AG04450 (cell line): ENCODE data around the gene CALD1. TPM values are rescaled to one million over a fixed set of nuclear protein-coding genes. Genes with fewer than 3 reads are reported as not detected.

Source experiments
- CTCF ChIA-PET: fragments of 300-600, 350-600 bp; formaldehyde crosslinking; extraction: SDS; loops from one replicate; lab custom pipeline; 2022; ENCODE audit warnings: antibody characterized with exemption, inconsistent platforms; lab: Charles Lee
- POLR2A ChIA-PET: fragments of 350-600 bp; formaldehyde crosslinking; extraction: SDS; loops from one replicate; lab custom pipeline; 2021; ENCODE audit warnings: antibody characterized with exemption, inconsistent platforms; lab: Yijun Ruan, JAX
- DNase-seq: peaks from one replicate; pipeline ENCODE4 v3.0.0-alpha.2; 2011; ENCODE audit warnings: low read depth, low spot score
- H3K27ac ChIP-seq: one replicate; pipeline ENCODE4 v1.5.1; 2012; ENCODE audit warnings: low read depth, low read length, control low read depth
- H3K27me3 ChIP-seq: one replicate; pipeline ENCODE4 v1.6.0; 2012; ENCODE audit warnings: low read length; ENCODE audit not compliant: control insufficient read depth, insufficient read depth
- H3K4me3 ChIP-seq: 2 replicates; pipeline ENCODE4 v1.5.1; 2011; ENCODE audit warnings: mild to moderate bottlenecking, low read depth, low read length, control low read depth
- H3K9me3 ChIP-seq: 2 replicates; pipeline ENCODE4 v1.5.1; 2012; ENCODE audit warnings: low read length; ENCODE audit not compliant: control insufficient read depth, insufficient read depth
- polyA plus RNA-seq: library from polyadenylated mRNA; depleted of rRNA; stranded (reverse); fragments of >200 nt; gene quantifications from 2 replicates; pipeline ENCODE4 v1.2.3, GENCODE V29; 2011
- TF ChIP-seq, protein P1 (sequence below): IDR thresholded peaks from 2 replicates; pipeline ENCODE4 v1.5.1; 2011; ENCODE audit warnings: low read depth, low read length, control low read depth, inconsistent platforms

Gene CALD1
- polyA plus RNA-seq, 1 experiment: 804 TPM

DNA sequence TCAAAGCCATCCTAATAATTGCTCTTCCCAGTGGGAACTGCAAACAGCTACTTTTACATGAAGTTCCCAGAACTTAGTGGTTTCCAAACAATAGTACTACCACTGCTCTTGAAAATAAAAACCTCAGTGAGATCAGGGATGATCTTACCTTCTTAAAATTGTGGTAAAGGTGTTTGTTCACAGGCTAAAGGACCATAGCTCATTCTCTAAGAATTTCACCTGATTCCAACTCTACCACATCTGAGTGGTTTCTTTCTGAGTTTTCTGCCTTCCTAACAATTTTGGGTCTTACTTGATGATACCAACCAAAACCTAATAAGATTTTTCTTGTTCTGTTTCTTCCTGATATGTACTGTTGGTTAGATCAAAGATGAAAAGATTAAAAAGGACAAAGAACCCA, 161.3 kb downstream of the CALD1 start:
- TF ChIP-seq, protein P1, sequence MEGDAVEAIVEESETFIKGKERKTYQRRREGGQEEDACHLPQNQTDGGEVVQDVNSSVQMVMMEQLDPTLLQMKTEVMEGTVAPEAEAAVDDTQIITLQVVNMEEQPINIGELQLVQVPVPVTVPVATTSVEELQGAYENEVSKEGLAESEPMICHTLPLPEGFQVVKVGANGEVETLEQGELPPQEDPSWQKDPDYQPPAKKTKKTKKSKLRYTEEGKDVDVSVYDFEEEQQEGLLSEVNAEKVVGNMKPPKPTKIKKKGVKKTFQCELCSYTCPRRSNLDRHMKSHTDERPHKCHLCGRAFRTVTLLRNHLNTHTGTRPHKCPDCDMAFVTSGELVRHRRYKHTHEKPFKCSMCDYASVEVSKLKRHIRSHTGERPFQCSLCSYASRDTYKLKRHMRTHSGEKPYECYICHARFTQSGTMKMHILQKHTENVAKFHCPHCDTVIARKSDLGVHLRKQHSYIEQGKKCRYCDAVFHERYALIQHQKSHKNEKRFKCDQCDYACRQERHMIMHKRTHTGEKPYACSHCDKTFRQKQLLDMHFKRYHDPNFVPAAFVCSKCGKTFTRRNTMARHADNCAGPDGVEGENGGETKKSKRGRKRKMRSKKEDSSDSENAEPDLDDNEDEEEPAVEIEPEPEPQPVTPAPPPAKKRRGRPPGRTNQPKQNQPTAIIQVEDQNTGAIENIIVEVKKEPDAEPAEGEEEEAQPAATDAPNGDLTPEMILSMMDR: no peak
- no peak overlapping the region for H3K4me3 ChIP-seq
- POLR2A ChIA-PET: interaction anchor here (0.6 kb wide), 1 partner anchor 162 kb away, joined by 3 read pairs; no protein-coding TSS in a partner anchor
- CTCF ChIA-PET: interaction anchor here (1.3 to 3.1 kb wide), 2 partner anchors 13 to 251 kb away, joined by 9 to 15 read pairs; no protein-coding TSS in a partner anchor
- H3K27me3 ChIP-seq: no peaks in the 10 kb centered on the region
- DNase-seq: no peak
- no peak overlapping the region for H3K27ac ChIP-seq
- no peaks in the 10 kb centered on the region for H3K9me3 ChIP-seq

DNA sequence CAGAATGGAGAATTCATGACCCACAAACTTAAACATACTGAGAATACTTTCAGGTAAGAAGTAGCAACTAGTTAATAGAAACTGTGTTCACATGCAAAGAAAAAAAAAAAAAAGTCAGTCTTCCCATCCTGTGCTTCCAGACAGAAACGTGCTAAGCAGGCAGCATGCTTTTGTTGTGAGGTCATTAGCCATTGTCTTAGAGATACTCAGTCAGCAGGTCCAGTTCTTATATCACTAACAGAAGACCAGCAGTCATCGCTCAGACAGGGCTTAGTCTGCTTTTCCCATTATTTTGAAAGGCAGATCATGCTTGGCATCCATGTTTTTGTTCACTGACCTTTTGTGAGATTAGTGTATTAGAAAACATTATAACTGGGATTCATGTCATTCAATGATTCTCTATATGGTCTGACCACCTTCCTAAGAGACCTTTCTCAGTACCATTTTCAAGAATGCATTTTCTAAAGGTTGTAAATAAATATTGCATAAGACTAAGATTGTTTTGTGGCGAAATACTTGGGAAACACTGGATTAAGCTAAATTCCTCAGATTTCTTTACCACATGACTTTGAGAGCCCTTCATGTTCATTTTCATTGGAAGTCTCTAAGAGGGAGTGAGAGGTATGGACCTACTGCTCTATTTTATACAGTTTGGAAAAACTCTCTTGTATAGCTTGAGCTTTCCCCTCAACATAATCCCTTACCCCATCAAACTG, 161.9 kb downstream of the CALD1 start:
- Histone ChIP-seq H3K27me3 (no peaks in the 10 kb centered on the region), H3K4me3 (no peak overlapping the region), H3K9me3 (no peaks in the 10 kb centered on the region), H3K27ac (no peak overlapping the region)
- DNase-seq: peak; percentile 62
- CTCF ChIA-PET: interaction anchor here (3.1 kb wide), 1 partner anchor 12 kb away, joined by 15 read pairs; no protein-coding TSS in a partner anchor
- TF ChIP-seq, protein P1: no peak
- POLR2A ChIA-PET: no interaction called here

DNA sequence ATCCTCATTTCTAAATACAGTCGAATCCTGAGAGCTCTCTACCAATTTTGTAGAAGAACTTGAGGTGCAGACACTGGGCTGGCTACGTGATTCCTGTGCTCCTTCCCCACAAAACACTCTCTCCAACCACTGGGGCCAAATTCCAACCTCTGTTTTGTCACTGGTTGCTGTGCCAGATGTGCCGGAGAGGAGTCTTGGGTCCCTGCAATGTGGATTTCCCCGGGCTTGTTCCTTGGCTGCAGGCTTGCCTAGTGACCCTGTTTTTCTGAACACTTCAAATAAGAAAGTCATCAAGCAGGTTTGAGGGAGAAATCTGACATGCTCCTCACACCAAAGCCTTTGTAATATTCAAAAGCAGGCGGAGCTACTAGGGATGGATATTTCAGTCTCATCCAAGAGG, 162.5 kb downstream of the CALD1 start:
- H3K4me3 ChIP-seq: no peak overlapping the region
- no peak overlapping the region for H3K27ac ChIP-seq
- no peak for DNase-seq
- H3K27me3 ChIP-seq: no peaks in the 10 kb centered on the region
- CTCF ChIA-PET: interaction anchor here (0.6 to 3.1 kb wide), 4 partner anchors 12 to 655 kb away, joined by 3 to 15 read pairs (median 6); no protein-coding TSS in a partner anchor
- POLR2A ChIA-PET: no interaction called here
- no peaks in the 10 kb centered on the region for H3K9me3 ChIP-seq
- TF ChIP-seq, protein P1: no peak

DNA sequence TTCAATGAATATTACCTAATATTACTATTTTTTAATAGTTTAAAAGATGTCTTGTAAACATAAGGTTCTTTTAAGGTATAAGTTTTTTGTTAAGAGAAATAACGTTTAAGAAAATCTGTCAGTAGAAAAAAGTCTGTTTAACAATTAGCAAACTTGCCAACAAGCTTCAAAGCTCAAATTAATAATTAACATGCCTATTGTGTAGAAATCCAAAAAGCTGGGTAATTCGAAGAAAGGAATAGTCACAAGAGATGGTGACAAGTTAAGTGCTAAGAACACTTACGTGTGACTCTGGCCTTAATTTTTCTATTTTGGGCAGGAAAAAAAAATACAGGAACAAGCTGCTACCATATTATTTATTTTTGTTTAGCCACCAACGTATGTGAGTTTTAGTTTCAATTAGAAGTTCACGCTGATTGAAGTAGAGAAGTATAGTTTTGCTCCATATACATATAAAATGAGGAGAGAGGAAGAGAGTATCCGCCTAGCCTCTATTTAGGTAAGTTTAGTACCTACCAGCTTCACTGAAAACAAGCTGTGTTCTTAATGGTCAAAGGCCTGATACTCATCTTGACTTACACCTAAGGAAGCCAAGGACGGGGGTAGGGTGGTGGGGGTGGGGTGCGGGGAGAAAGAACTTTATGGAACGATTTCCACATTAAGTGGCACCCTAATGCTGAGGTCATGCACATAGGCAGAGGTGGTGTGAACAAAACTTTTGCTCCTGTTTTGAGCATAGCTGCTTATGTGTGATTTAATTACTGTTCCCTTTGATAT, 163.4 kb downstream of the CALD1 start:
- CTCF ChIA-PET: interaction anchor here (0.6 to 3.1 kb wide), 6 partner anchors 11 to 654 kb away, joined by 3 to 15 read pairs (median 3); no protein-coding TSS in a partner anchor
- POLR2A ChIA-PET: no interaction called here
- Histone ChIP-seq H3K4me3 (no peak overlapping the region), H3K27ac (no peak overlapping the region), H3K9me3 (no peaks in the 10 kb centered on the region), H3K27me3 (no peaks in the 10 kb centered on the region)
- DNase-seq: no peak
- TF ChIP-seq, protein P1: no peak
